22Rv1 (cell line): ENCODE data around the gene GRAMD1B.

Experiments
- ZFX ChIP-seq: fragments of 450-650 bp; IDR thresholded peaks from 2 replicates; pipeline ENCODE4 v1.6.1; 2017; ENCODE audit warnings: antibody characterized with exemption, borderline replicate concordance
- TF ChIP-seq, protein P1 (sequence below): fragments of 450-650 bp; IDR thresholded peaks from 2 replicates; pipeline ENCODE4 v1.5.1; 2017; ENCODE audit warnings: mild to moderate bottlenecking

- TF ChIP-seq, protein P1, sequence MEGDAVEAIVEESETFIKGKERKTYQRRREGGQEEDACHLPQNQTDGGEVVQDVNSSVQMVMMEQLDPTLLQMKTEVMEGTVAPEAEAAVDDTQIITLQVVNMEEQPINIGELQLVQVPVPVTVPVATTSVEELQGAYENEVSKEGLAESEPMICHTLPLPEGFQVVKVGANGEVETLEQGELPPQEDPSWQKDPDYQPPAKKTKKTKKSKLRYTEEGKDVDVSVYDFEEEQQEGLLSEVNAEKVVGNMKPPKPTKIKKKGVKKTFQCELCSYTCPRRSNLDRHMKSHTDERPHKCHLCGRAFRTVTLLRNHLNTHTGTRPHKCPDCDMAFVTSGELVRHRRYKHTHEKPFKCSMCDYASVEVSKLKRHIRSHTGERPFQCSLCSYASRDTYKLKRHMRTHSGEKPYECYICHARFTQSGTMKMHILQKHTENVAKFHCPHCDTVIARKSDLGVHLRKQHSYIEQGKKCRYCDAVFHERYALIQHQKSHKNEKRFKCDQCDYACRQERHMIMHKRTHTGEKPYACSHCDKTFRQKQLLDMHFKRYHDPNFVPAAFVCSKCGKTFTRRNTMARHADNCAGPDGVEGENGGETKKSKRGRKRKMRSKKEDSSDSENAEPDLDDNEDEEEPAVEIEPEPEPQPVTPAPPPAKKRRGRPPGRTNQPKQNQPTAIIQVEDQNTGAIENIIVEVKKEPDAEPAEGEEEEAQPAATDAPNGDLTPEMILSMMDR = no peak
- no peak for TF ChIP-seq ZFX
Measured at GRCh38 chr11:123430721-123431497, 840 bp downstream of the GRAMD1B start.
